Metanephros (tissue), 1 donor: Measurements from ENCODE around the gene RRAGB. TPM values are rescaled to one million over a fixed set of nuclear protein-coding genes. Genes with fewer than 3 reads are reported as not detected.

ENCODE experiments used
- total RNA-seq: library from RNA; depleted of rRNA; stranded (reverse); fragments of >200 nt; gene quantifications from one replicate; pipeline ENCODE4 v1.2.3, GENCODE V29; 2014

Gene RRAGB
- total RNA-seq, result 52.8 TPM

GRCh38 chrX:55717521-55718497 lies at the start of gene RRAGB:
TSS of gene RRAGB (plus strand) at chrX:55717749. CDS start at chrX:55718328, 579 bp downstream.

Other genes with a start within 250 kb of the RRAGB start
- gene USP51, start 227.9 kb upstream of the RRAGB start, total RNA-seq, result 7.6 TPM
- gene FOXR2, start 94.3 kb upstream of the RRAGB start, total RNA-seq, result not detected